GM13977 (cell line): ENCODE results near the gene RAB1B.
"Not testable (repeated sequence)": the region's sequence is repeated elsewhere in the genome, so short reads cannot be mapped to it uniquely, and the experiment has no call there.

Experiments used
- DNase-seq: peaks from one replicate; pipeline ENCODE4 v3.0.0; 2012; ENCODE audit warnings: low spot score
- CTCF ChIP-seq: IDR thresholded peaks from 2 replicates; pipeline ENCODE4 v1.5.1; 2012; ENCODE audit warnings: mild to moderate bottlenecking, control low read depth; ENCODE audit not compliant: insufficient read depth; ENCODE audit errors: extremely low read depth, missing control alignments
- in situ Hi-C: fragments of 300-500 bp; cut with MboI; formaldehyde crosslinking; loops from one replicate; pipeline ENCODE4 v1.12.0; 2022; ENCODE audit warnings: low sequenced_read_pairs, low pct_unique_long_range_greater_than_20kb, mixed read lengths, inconsistent platforms; ENCODE audit not compliant: unreplicated experiment

RAB1B gene

DNA sequence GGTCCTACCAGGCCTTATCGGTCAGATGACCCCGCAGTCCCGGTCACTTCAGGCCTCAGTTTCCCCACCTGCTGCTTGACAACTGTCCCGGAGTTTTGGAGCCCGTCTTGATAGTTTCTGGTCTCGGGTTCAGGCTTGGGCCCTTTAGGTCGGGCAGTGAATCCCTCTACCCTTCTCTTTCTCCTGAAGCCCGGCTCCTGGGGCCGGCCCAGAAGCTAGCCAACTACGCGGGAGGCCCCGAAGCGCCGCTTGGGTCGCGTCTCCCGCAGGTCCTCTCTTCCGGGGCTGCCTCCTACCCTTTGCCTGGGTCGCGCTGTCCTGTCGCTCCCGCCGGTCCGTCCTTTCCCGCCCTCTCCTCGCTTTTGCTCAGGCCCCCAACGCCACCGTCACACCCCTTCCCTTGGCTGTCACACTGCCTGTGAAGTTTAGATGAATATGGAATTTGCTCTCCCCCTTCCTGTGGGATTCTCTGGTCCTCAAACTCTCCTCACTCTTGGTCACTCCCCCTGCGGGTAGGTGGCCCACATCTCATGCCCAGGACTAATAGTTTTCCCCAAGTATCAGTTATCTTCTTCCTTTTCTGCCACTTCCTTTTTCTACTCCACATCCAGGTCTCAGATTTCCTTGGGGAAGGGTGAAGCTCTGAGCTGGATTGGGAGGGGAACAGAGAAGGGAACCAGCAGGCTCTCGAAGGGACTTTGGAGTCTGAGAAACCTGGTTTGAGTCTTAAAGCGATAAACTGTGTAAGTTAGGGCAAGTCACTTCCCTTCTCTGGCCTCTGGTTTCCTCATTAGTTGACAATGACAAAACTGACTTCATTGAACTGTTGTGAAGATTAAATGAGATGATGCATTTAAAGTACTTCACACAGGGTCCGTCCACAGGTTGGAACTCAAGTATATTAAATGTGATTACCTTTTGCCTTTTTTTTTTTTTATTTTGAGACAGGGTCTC, 790 bp downstream of the RAB1B start:
- no peak for DNase-seq
- in situ Hi-C loops: no loop called here
- no peak for TF ChIP-seq CTCF

DNA sequence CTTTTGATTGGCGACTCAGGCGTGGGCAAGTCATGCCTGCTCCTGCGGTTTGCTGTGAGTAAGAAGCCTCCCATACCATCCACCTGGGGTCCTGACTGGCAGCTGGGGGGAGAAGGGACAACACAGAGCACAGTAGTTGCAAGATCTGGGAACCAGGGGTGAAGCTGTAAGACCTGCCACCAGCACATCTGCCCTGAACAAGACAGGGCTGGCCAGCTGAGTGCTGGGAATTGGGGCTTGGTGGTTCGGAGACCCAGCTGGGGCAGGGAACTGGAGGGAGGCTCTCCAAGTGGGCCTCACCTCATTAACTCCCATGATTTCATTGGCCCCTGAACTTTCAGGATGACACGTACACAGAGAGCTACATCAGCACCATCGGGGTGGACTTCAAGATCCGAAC, 3.4 kb downstream of the RAB1B start:
- in situ Hi-C loops: no loop called here
- DNase-seq: no peak
- TF ChIP-seq CTCF: no peak

DNA sequence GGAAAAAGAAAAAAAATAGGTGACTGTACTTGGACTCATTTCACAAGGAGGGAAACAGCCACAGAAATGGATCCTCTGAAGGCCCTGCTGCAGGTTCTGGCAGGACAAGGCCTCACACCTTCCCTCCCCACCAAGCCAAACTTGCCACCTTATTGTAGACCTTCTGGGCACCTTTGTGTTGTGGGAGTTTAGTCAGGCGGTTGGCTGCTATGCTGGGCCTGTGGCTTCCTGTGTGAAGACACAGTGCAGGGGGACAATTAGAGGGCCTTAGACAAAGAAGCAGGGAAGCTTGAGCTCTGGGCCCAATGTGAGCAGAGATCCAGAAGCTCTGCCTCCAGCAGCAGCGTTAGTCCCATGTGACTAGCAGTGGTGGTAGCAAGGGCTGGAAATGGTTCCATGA, 4.2 kb downstream of the RAB1B start:
- no peak for DNase-seq
- TF ChIP-seq CTCF: no peak
- in situ Hi-C loops: no loop called here

- DNase-seq: no peak
- no peak for TF ChIP-seq CTCF
- in situ Hi-C loops: no loop called here
Observed at GRCh38 chr11:66274219-66274618, 5.8 kb downstream of the RAB1B start.

- in situ Hi-C loops: no loop called here
- no peak for DNase-seq
- TF ChIP-seq CTCF: no peak
Observed at GRCh38 chr11:66275396-66275795, 7.0 kb downstream of the RAB1B start.

DNA sequence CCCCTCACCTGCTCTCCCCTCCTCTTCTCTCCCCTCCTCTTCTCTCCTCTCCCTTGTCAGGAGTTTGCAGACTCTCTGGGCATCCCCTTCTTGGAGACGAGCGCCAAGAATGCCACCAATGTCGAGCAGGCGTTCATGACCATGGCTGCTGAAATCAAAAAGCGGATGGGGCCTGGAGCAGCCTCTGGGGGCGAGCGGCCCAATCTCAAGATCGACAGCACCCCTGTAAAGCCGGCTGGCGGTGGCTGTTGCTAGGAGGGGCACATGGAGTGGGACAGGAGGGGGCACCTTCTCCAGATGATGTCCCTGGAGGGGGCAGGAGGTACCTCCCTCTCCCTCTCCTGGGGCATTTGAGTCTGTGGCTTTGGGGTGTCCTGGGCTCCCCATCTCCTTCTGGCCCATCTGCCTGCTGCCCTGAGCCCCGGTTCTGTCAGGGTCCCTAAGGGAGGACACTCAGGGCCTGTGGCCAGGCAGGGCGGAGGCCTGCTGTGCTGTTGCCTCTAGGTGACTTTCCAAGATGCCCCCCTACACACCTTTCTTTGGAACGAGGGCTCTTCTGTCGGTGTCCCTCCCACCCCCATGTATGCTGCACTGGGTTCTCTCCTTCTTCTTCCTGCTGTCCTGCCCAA, 7.7 kb downstream of the RAB1B start:
- no peak for DNase-seq
- in situ Hi-C loops: no loop called here
- TF ChIP-seq CTCF: no peak

DNA sequence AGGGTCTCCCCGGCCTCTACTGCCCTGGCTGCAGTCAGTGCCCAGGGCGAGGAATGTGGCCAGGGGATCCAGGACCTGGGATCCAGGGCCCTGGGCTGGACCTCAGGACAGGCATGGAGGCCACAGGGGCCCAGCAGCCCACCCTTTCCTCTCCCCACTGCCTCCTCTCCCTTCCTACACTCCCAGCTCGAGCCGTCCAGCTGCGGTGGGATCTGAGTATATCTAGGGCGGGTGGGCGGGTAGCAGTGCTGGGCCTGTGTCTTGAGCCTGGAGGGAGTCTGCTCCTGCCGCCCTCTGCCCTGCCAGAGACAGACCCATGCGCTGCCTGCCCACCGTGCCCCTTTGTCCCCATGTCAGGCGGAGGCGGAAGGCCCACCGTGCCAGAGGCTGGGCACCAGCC, 8.2 kb downstream of the RAB1B start:
- DNase-seq, in situ Hi-C loops: not testable (repeated sequence)

DNA sequence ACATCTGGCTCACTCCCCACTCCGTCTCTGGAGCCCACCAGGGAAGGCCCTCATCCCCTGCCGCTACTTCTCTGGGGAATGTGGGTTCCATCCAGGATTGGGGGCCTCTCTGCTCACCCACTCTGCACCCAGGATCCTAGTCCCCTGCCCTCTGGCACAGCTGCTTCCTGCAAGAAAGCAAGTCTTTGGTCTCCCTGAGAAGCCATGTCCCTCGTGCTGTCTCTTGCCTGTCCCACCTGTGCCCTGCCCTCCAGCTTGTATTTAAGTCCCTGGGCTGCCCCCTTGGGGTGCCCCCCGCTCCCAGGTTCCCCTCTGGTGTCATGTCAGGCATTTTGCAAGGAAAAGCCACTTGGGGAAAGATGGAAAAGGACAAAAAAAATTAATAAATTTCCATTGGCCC, 8.6 kb downstream of the RAB1B start:
- in situ Hi-C loops, DNase-seq: not testable (repeated sequence)
